Left lung (tissue), 10 donors: ENCODE measurements around the gene KIF13A. TPM values are rescaled to one million over a fixed set of nuclear protein-coding genes. Genes with fewer than 3 reads are reported as not detected.
A peak's percentile ranks its signal among the peaks of the same experiment; 100 is the strongest.

Source experiments
- ATAC-seq: fragments of 200-7000 bp; cut with Tn5 transposase; one replicate; pipeline ENCODE4 v1.9.1; 2020; ENCODE audit warnings: moderate library complexity
- DNase-seq, 4 donors: peaks; one replicate each; pipeline ENCODE4 v3.0.0-alpha.2; 2013 to 2020
- H3K27ac ChIP-seq, 2 donors: fragments of 200-600 bp; sonication (generic) in 1 of 2; one replicate each; pipeline versions ENCODE4 v1.5.0 to v1.8.0; 2020 to 2021
- H3K27me3 ChIP-seq, 2 donors: fragments of 200-600 bp; sonication (generic) in 1 of 2; one replicate each; pipeline versions ENCODE4 v1.5.0 to v1.8.0; 2020 to 2021
- H3K36me3 ChIP-seq, 2 donors: fragments of 200-600 bp; sonication (generic) in 1 of 2; one replicate each; pipeline versions ENCODE4 v1.5.0 to v1.8.0; 2020 to 2021
- H3K4me1 ChIP-seq, 2 donors: fragments of 200-600 bp; one replicate each; pipeline ENCODE4 v1.8.0; 2021
- H3K4me3 ChIP-seq, 2 donors: fragments of 200-600 bp; sonication (generic) in 1 of 2; one replicate each; pipeline versions ENCODE4 v1.5.0 to v1.8.0; 2020 to 2021; ENCODE audit warnings: mild to moderate bottlenecking in 1 of 2
- H3K9me3 ChIP-seq, 2 donors: fragments of 200-600 bp; sonication (generic) in 1 of 2; one replicate each; pipeline versions ENCODE4 v1.5.0 to v1.8.0; 2020 to 2021
- intact Hi-C, 2 donors: fragments of 100-400 bp; cut with DNase I; formaldehyde crosslinking; loops; one replicate each; pipeline versions ENCODE4 v1.11.2 to v1.14.2; 2022
- polyA plus RNA-seq, 6 donors: library from polyadenylated mRNA; unstranded; fragments of 120-200 nt; gene quantifications; one replicate each; pipeline ENCODE4 v1.2.1, GENCODE V29; 2013; ENCODE audit not compliant: insufficient read length in 6 of 6
- total RNA-seq, 2 donors: library from RNA; stranded (reverse); fragmentation: NEBNext Ultra II Directional; extraction: Animal tissue kit (Norgen Biotek cat#: 25700); gene quantifications; one replicate each; pipeline ENCODE4 v1.2.1, GENCODE V29; 2021
- TF ChIP-seq, protein P1 (sequence below), 2 donors: fragments of 200-600 bp; sonication (generic) in 1 of 2; IDR thresholded peaks; one replicate each; pipeline versions ENCODE4 v1.5.0 to v1.8.0; 2021; ENCODE audit warnings: antibody characterized with exemption in 2 of 2
- donor health status: DM: no; HTN: yes; CAD: no.
- donor health status: DM: no; HTN: no; CAD: no.

KIF13A gene
- total and polyA plus RNA-seq, 8 donors, result 42.1 to 50.1 (median 46.3) TPM

DNA sequence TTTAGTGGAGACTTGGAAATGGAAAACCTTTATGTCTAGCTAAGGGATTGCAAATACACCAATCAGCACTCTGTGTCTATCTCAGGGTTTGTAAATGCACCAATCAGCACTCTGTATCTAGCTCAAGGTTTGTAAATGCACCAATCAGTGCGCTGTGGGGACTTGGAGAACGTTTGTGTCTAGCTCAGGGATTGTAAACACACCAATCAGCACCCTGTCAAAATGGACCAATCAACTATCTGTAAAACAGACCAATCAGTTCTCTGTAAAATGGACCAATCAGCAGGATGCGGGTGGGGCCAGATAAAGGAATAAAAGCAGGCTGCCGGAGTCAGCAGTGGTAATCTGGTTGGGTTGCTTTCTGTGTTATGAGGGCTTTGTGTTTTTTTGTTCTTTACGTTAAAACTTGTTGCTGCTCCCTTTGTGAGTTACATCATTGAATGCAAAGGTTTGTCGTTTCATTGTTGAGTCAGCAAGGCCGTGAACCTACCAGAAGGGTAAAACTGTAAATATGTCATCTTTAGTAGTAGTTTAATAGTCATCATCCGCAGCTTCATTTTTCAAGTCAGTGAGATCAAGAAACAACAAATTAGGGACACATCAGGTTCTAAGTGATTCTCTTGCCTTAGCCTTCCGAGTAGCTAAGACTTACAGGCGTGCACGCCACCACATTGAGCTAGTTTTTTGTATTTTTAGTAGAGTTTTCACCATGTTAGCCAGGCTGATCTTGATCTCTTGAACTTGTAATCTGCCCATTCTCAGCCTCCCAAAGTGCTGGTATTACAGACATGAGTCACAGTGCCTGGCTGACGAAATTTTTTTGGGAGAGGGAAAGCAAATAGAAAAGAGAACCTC is 258.0 kb downstream of the KIF13A start:
- Histone ChIP-seq H3K4me3 (no peak overlapping the region), H3K27me3 (no peaks in the 10 kb centered on the region), H3K36me3 (no peaks in the 10 kb centered on the region), H3K4me1 (no peaks in the 10 kb centered on the region), H3K27ac (no peak overlapping the region), H3K9me3 (no peaks in the 10 kb centered on the region)
- intact Hi-C loops, result no loop called here
- TF ChIP-seq, protein P1, sequence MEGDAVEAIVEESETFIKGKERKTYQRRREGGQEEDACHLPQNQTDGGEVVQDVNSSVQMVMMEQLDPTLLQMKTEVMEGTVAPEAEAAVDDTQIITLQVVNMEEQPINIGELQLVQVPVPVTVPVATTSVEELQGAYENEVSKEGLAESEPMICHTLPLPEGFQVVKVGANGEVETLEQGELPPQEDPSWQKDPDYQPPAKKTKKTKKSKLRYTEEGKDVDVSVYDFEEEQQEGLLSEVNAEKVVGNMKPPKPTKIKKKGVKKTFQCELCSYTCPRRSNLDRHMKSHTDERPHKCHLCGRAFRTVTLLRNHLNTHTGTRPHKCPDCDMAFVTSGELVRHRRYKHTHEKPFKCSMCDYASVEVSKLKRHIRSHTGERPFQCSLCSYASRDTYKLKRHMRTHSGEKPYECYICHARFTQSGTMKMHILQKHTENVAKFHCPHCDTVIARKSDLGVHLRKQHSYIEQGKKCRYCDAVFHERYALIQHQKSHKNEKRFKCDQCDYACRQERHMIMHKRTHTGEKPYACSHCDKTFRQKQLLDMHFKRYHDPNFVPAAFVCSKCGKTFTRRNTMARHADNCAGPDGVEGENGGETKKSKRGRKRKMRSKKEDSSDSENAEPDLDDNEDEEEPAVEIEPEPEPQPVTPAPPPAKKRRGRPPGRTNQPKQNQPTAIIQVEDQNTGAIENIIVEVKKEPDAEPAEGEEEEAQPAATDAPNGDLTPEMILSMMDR (IDR thresholded peaks at IDR 0.05), result no peak
- ATAC-seq (no peak), DNase-seq (no peak)

DNA sequence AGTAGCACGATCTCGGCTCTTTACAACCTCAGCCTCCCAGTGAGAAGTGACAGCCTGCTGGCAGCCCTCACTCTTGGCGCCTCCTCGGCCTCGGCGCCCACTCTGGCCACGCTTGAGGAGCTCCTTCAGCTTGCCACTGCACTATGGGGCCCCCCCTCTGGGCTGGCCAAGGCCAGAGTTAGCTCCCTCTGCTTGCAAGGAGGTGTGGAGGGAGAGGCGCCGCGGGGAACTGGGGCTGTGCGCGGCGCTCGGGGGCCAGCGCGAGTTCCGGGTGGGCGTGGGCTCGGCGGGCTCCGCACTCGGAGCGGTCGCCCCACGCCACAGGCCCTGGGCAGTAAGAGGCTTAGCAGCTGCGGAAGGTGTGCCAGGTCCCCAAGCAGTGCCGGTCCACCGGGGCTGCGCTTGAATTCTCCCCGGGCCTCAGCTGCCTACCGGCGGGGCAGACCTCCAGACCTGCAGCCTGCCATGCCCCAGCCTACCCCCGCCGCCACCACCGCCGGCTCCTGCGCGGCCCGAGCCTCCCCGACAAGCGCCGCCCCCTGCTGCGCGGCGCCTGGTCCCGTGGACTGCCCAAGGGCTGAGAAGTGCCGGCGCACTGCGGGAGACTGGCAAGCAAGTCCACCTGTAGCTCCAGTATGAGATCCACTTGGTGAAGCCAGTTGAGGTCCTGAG is 258.7 kb downstream of the KIF13A start:
- intact Hi-C loops, result no loop called here
- no peak for ATAC-seq
- Histone ChIP-seq H3K27me3 (no peaks in the 10 kb centered on the region), H3K4me1 (no peaks in the 10 kb centered on the region), H3K9me3 (no peaks in the 10 kb centered on the region), H3K4me3 (no peak overlapping the region), H3K36me3 (no peaks in the 10 kb centered on the region), H3K27ac (no peak overlapping the region)
- no peak for DNase-seq
- TF ChIP-seq, protein P1 (IDR thresholded peaks at IDR 0.05), result no peak

DNA sequence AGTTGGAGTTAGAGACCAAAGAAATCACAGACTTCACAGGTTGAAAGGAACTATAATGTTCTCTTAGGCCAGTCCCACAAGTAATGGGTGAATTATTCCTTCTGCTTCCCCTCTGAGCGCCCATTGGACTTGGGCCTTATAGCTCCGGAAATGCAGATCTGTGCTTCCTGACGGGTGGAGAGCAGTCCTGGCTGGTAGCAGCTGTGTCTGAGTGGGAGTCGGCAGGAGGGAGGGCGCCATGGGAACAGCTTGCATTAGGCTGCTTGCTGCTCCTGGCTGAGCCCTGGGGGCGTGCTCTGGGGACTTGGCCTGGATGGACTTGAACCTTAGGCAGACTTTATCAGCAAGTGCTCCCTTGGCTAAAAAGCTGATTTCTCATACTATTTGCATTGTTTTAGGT is 262.4 kb downstream of the KIF13A start:
- ATAC-seq, result peak; percentile 36
- H3K36me3 ChIP-seq, result no peaks in the 10 kb centered on the region
- H3K4me3 ChIP-seq, result no peak overlapping the region
- DNase-seq, result peak in 1 of 4 donors; percentile 57
- no peaks in the 10 kb centered on the region for H3K27me3 ChIP-seq
- no peak overlapping the region for H3K27ac ChIP-seq
- TF ChIP-seq, protein P1 (IDR thresholded peaks at IDR 0.05), result no peak
- intact Hi-C loops, result no loop called here
- H3K9me3 ChIP-seq, result no peaks in the 10 kb centered on the region
- no peaks in the 10 kb centered on the region for H3K4me1 ChIP-seq

DNA sequence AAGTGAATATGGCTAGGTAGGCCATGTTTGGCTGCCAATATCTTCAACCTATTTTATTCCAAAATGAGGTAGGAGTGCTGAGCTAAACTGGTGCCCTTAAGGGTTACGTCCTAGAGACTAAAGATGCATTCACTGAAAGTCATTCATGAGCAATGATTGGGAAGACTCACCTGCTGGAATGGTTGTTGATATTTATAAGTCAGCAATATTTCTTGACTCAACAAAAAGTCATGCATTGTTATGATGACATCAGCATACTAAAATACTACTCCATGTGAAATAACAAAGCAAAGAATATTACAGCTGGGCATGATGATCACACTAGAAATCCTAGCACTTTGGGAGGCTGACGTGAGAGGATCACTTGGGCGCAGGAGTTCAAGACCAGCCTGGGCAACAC is 263.1 kb downstream of the KIF13A start:
- H3K27ac ChIP-seq, result no peak overlapping the region
- H3K4me1 ChIP-seq, result no peaks in the 10 kb centered on the region
- H3K9me3 ChIP-seq, result no peaks in the 10 kb centered on the region
- ATAC-seq (no peak), DNase-seq (no peak)
- TF ChIP-seq, protein P1 (IDR thresholded peaks at IDR 0.05), result no peak
- intact Hi-C loops, result no loop called here
- H3K36me3 ChIP-seq, result no peaks in the 10 kb centered on the region
- H3K27me3 ChIP-seq, result no peaks in the 10 kb centered on the region
- no peak overlapping the region for H3K4me3 ChIP-seq

DNA sequence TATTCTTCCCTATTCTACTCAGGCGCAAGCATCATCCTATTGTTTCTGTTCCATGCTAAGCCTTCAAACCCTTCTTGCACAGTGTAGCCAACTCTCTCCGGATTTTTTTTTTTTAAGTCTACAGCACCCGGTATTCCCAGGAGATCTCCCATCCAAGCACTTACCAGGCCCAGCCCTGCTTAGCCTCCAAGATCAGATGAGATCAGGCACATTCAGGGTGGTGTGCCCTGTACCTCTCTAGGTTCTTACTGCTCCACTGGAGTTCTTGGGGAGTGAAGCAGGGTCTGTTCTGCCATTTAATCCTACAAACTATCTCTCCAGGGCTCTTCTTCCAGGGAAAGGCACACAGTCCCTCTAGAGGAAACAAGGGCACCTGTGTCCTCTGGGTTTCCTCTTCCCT is 265.8 kb downstream of the KIF13A start:
- no peaks in the 10 kb centered on the region for H3K4me1 ChIP-seq
- H3K9me3 ChIP-seq, result no peaks in the 10 kb centered on the region
- ATAC-seq, result no peak
- no peak overlapping the region for H3K4me3 ChIP-seq
- no peak overlapping the region for H3K27ac ChIP-seq
- intact Hi-C loops, result no loop called here
- no peaks in the 10 kb centered on the region for H3K36me3 ChIP-seq
- H3K27me3 ChIP-seq, result no peaks in the 10 kb centered on the region
- no peak for DNase-seq
- TF ChIP-seq, protein P1 (IDR thresholded peaks at IDR 0.05), result no peak
